Adipose tissue (tissue), 3 donors: Measurements from ENCODE around the gene ABCA1. TPM values are rescaled to one million over a fixed set of nuclear protein-coding genes. Genes with fewer than 3 reads are reported as not detected.

ENCODE experiments used
- H3K27ac ChIP-seq: one replicate; pipeline ENCODE4 v1.5.1; 2013; ENCODE audit warnings: low read depth, low read length
- WGBS, 3 donors: extraction: QIAGEN DNeasy Blood & Tissue Kit; methylation state at CpG; one replicate each; pipeline ENCODE4 v1.1.7; 2013; 5-methylcytosine and 5-hydroxymethylcytosine counted together
- polyA plus RNA-seq, 3 donors: library from polyadenylated mRNA; stranded (reverse); fragments of 200-250 nt; gene quantifications; one replicate each; pipeline ENCODE4 v1.2.3, GENCODE V29; 2013
- donor health status: healthy with polysubstance abuse.
- donor health status: Bipolar disorder and iron deficiency.
- donor health status: healthy.

Gene ABCA1
- polyA plus RNA-seq, 3 donors = 2.8 to 38.1 (median 14.4) TPM

GRCh38 chr9:104826079-104826775 lies 101.7 kb downstream of the ABCA1 start:
- H3K27ac ChIP-seq = no peak overlapping the region
- WGBS, 3 donors = 84 to 95% (median 88%) methylated on average over 3 of the region's 3 CpGs

DNA sequence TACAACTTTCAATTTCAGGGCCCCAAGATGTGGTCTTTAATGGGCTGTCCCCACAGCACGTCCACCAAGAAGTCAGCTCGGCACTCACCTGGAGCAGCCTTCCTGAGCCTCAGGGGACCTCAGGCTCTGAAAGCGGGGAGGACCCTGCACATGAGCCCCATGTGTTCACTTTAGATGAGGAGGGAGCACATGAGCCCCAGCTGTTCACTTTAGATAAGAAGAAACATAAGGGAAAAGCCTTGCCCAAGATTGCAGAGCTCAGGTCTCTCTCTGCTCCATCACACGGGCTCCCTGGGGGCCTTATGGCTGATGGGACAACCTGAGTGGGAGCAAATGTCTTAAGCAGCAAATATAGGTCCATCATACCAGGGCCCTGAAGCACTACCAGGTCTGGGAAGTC lies 107.6 kb downstream of the ABCA1 start:
- 90 to 95% (median 91%) methylated on average over 4 of the region's 4 CpGs for WGBS, 3 donors
- no peak overlapping the region for H3K27ac ChIP-seq

GRCh38 chr9:104819033-104819432 lies 108.9 kb downstream of the ABCA1 start:
- H3K27ac ChIP-seq = no peak overlapping the region
- 89 to 92% (median 90%) methylated on average over 3 of the region's 3 CpGs for WGBS, 3 donors

- H3K27ac ChIP-seq = no peak overlapping the region
- WGBS, 3 donors = 71 to 84% (median 72%) methylated on average over 7 of the region's 7 CpGs
These were observed 110.5 kb downstream of the ABCA1 start for GRCh38 chr9:104817437-104817836.

GRCh38 chr9:104815851-104816565 lies 111.9 kb downstream of the ABCA1 start:
- 96 to 97% (median 97%) methylated on average over 7 of the region's 7 CpGs for WGBS, 3 donors

GRCh38 chr9:104810421-104811339 lies 117.3 kb downstream of the ABCA1 start:
- H3K27ac ChIP-seq = no peak overlapping the region
- 32 to 71% (median 50%) methylated on average over 12 of the region's 12 CpGs for WGBS, 3 donors

More at GRCh38 chr9:104815851-104816565, 111.9 kb downstream of the ABCA1 start:
- H3K27ac ChIP-seq = no peak overlapping the region

DNA sequence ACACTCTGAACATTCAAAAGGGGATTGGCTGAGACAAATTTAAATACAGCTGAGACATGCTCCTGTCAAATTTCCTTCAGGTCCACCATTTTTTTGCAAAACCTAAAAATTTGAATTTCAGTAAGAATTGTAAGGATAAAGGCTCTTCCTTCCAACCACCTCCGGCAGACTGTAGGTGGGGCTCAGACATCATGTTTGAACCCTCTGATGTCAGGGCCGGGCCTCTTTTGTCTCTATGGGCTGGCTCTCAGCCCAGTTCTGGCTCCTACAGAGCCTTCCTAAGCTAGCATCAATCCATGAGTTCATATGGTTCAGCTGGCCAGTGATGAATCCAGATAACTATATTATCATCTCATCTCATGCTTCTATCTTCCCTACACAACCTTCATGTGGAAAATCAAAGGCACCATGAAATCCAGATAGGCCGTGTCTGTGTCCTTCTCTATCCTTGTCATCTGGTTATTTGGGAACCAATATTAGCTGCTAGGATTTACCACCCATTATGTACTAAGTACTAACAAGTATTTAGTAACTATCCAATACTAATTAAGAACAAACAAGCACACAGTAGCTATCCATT lies 119.8 kb downstream of the ABCA1 start:
- WGBS, 3 donors = 49 to 59% (median 54%) methylated on average over 3 of the region's 3 CpGs
- H3K27ac ChIP-seq = no peak overlapping the region

GRCh38 chr9:104805441-104805840 lies 122.5 kb downstream of the ABCA1 start:
- 95 to 100% (median 100%) methylated on average over 2 of the region's 2 CpGs for WGBS, 3 donors
- H3K27ac ChIP-seq = no peak overlapping the region

DNA sequence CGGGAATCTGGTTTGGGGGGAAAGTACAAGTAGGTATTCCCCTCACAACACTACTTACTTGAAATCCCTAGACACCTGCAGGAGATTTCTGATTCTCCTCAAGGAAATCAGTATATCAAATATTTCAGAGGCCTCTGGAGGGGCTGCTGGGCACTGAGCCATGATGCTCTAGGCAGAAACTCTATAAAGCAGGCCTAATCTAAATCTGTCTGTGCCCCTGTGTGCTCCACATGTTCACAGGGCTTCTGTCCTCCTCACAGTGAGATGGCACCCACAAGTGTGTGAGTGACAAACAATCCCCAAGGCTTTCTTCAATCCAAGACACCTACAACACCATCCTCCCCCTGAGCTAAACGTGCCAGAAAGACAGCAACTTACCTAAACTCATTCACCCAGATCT lies 125.0 kb downstream of the ABCA1 start:
- no peak overlapping the region for H3K27ac ChIP-seq
- 74 to 86% (median 84%) methylated on average over 2 of the region's 2 CpGs for WGBS, 3 donors

- 82 to 95% (median 91%) methylated on average over 5 of the region's 5 CpGs for WGBS, 3 donors
- H3K27ac ChIP-seq = no peak overlapping the region
These were observed 125.8 kb downstream of the ABCA1 start for GRCh38 chr9:104802110-104802509.

DNA sequence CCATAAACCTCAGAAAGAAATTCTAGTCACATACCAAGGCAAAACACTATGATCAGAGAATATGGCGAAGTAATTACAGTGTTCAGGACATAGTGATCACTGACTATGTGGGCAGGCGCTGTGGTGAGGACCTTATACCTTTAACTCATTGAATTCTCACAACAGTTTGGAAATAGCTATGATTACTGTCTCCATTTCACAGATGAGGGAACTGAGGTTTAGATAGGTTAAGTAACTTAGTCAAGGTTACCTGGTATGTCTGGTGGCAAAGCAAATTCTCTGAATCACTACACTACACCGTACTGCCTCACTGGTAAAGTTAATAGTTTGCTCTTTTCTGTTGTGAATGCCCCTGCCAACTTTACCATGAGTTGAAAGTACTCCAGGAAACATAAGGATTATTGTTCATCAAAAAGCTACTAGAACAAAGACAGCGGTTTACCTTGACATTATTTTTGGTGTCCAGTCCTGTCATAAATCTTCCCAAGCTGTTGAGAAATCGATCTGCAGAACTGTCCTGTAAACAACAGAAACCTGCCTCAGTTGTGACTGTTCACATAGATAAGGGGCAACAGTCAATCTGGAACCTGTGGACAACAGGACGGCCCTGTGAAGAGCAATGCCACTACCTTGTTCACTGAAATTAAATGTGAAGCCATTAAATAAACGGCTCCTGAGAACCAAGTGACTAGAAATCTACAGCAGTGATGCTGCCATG lies 127.7 kb downstream of the ABCA1 start:
- 77 to 90% (median 88%) methylated on average over 7 of the region's 7 CpGs for WGBS, 3 donors
- H3K27ac ChIP-seq = no peak overlapping the region

DNA sequence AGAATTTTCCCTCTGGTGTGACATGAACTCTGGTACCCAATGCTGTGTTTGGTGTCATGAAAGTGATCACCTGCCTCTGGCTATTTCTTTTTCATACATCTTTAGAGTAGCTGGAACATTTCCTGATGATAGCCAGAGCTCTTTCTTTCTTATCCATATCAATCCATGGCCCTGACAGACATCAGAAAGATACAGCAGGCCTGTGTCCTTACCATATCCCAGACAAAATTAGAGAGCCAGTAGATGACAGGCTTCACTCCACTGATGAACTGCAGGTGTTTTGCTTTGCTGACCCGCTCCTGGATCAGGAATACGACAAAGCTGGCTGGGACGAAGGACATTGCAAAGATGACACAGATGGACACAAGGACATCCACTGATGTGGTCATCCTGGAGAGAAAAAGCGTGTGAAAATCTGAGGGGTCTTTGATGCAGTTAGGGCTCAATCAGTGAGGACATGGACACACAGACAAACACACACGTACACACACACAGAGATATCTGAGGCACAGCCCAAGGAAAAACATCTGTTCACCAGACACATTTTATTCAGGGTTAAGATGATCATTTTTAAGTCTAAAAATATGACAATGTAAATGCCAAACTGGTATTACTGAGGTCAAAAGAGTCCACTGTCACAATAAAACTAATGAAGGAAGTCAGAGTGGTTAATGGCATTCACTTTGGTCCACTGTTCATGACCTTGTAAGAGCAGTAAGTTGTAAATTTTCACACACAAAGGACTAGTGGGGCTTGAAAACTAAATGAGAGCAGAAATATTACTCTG lies 129.6 kb downstream of the ABCA1 start:
- WGBS, 3 donors = 77 to 84% (median 81%) methylated on average over 5 of the region's 5 CpGs
- H3K27ac ChIP-seq = no peak overlapping the region

DNA sequence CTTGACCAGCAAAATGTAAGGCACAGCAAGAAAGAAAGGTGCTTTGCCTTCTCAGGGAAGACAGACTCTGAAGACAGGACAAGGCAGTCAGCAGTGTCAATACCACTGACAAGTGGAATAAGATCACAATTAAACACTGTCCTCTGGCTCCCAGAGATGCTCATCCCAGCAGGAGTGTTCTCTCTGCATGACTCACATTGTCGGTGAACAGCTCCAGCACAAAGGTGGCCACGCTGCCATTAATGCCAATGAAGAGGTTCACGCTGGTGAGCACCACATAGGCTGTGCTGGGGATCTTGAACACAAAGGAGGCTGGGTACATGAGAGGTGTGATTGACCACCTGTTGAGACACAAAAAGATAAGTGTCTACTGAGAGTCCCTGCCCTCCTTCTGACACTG lies 132.1 kb downstream of the ABCA1 start:
- no peak overlapping the region for H3K27ac ChIP-seq

GRCh38 chr9:104795082-104795481 lies 132.9 kb downstream of the ABCA1 start:
- no peak overlapping the region for H3K27ac ChIP-seq

More for the DNA sequence above, 132.1 kb downstream of the ABCA1 start:
- WGBS, 3 donors = 94 to 100% (median 95%) methylated on average over 3 of the region's 3 CpGs

GRCh38 chr9:104794070-104794469 lies 133.9 kb downstream of the ABCA1 start:
- no peak overlapping the region for H3K27ac ChIP-seq
- WGBS, 3 donors = 94 to 99% (median 98%) methylated on average over 2 of the region's 2 CpGs

More at GRCh38 chr9:104795082-104795481, 132.9 kb downstream of the ABCA1 start:
- 32 to 79% (median 43%) methylated on average over 1 of the region's 1 CpG for WGBS, 3 donors

DNA sequence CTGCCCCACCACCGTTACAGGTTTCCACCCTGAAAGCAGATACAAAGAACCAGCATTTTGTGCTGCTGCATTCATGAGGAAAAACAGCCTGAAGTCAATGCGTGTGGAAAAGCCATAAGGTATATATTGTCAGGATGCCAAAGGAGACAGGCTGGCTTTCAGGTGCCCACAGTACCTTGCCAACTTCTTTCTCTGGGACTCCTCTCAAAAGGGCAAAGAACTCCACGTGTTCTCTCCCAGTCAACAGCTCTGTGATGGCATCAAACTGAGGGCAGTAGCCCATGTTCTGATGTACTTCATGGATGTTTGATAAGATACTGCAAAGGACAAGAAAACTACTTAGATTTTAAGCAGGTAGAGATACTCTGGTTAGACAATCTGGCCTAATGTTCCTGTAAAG lies 139.7 kb downstream of the ABCA1 start:
- no peak overlapping the region for H3K27ac ChIP-seq
- 73 to 93% (median 90%) methylated on average over 3 of the region's 3 CpGs for WGBS, 3 donors
